Tibial nerve (tissue), 4 donors: ENCODE results near the gene SRRM2. TPM values are rescaled to one million over a fixed set of nuclear protein-coding genes. Genes with fewer than 3 reads are reported as not detected.
"Not testable (repeated sequence)": the region's sequence is repeated elsewhere in the genome, so short reads cannot be mapped to it uniquely, and the experiment has no call there.

Source experiments
- DNase-seq, 2 donors: peaks; one replicate each; pipeline ENCODE4 v3.0.0-alpha.2; 2019; ENCODE audit warnings: low spot score in 2 of 2
- H3K27ac ChIP-seq, 4 donors: fragments of 200-600 bp; sonication (generic) in 3 of 4; one replicate each; pipeline ENCODE4 v1.5.1; 2017 to 2019; ENCODE audit warnings: mild to moderate bottlenecking in 1 of 4
- H3K27me3 ChIP-seq, 2 donors: fragments of 200-600 bp; sonication (generic) in 1 of 2; one replicate each; pipeline versions ENCODE4 v1.5.1 to v1.6.0; 2017 to 2019
- H3K36me3 ChIP-seq, 3 donors: fragments of 200-600 bp; sonication (generic); one replicate each; pipeline ENCODE4 v1.5.1; 2018 to 2019
- H3K4me1 ChIP-seq, 4 donors: fragments of 200-600 bp; sonication (generic) in 3 of 4; one replicate each; pipeline ENCODE4 v1.5.1; 2017 to 2019
- H3K4me3 ChIP-seq, 4 donors: fragments of 200-600 bp; sonication (generic) in 3 of 4; one replicate each; pipeline ENCODE4 v1.5.1; 2017 to 2019; ENCODE audit warnings: mild to moderate bottlenecking in 1 of 4, moderate library complexity in 1 of 4
- H3K9me3 ChIP-seq, 4 donors: fragments of 200-600 bp; sonication (generic) in 3 of 4; one replicate each; pipeline ENCODE4 v1.5.1; 2017 to 2019
- CTCF ChIP-seq, 5 experiments: fragments of 200-600 bp in 3 of 5; fragments of 450-650 bp in 2 of 5; sonication (generic) in 3 of 5; IDR thresholded peaks; one replicate each; pipeline ENCODE4 v1.5.1; 2016 to 2019; ENCODE audit warnings: antibody characterized with exemption in 5 of 5, mild to moderate bottlenecking in 3 of 5, moderate library complexity in 2 of 5
- EP300 ChIP-seq, 2 donors: sonication (generic); formaldehyde crosslinking; IDR thresholded peaks; one replicate each; pipeline ENCODE4 v1.6.1; 2017; ENCODE audit warnings: antibody characterized with exemption in 2 of 2, mild to moderate bottlenecking in 1 of 2
- POLR2A ChIP-seq, 2 donors: fragments of 450-650 bp; IDR thresholded peaks; one replicate each; pipeline ENCODE4 v1.6.1; 2017; ENCODE audit warnings: antibody characterized with exemption in 2 of 2, mild to moderate bottlenecking in 2 of 2, moderate library complexity in 2 of 2
- WGBS, 2 donors: methylation state at CpG; one replicate each; pipeline ENCODE4 v1.1.5; 2018; 5-methylcytosine and 5-hydroxymethylcytosine counted together
- total RNA-seq, 4 donors: library from RNA; depleted of rRNA; stranded (reverse); fragments of >200 nt; gene quantifications; one replicate each; pipeline ENCODE4 v1.1.0, GENCODE V29; 2016

SRRM2 gene
- total RNA-seq, 4 donors from 2014 or later = 843 to 1,374 (median 886) TPM

GRCh38 chr16:2720719-2721633 lies 31.5 kb upstream of the SRRM2 start:
- Histone ChIP-seq H3K36me3 (no peaks in the 10 kb centered on the region), H3K4me1 (peaks cover 0 to 21% (median 0%) of the 10 kb centered on the region in 4 donors), H3K27ac (peak overlapping the region; percentile 44 to 91 (median 84)), H3K4me3 (peak overlapping the region; percentile 62 to 83 (median 66)), H3K9me3 (no peaks in the 10 kb centered on the region), H3K27me3 (peaks cover 0 to 9% of the 10 kb centered on the region in 2 donors)
- 4 to 7% methylated on average over 33 to 56 of the region's 99 CpGs for WGBS, 2 donors
- TF ChIP-seq CTCF (IDR thresholded peaks at IDR 0.05) = peak; percentile 73 to 98 (median 80)
- no peak for TF ChIP-seq POLR2A (IDR thresholded peaks at IDR 0.05)
- peak; percentile 51 to 53 for DNase-seq

- peak overlapping the region; percentile 62 to 83 (median 66) for H3K4me3 ChIP-seq
- H3K27me3 ChIP-seq, H3K9me3 ChIP-seq, H3K36me3 ChIP-seq, DNase-seq: not testable (repeated sequence)
- 37 to 41% methylated on average over 14 of the region's 14 CpGs for WGBS, 2 donors
- peak overlapping the region in 3 of 4 donors; percentile 70 to 88 (median 79) for H3K27ac ChIP-seq
- peaks cover 0 to 20% (median 0%) of the 10 kb centered on the region in 4 donors for H3K4me1 ChIP-seq
Observed at GRCh38 chr16:2721634-2722173, 30.7 kb upstream of the SRRM2 start.

- 77 to 79% methylated on average over 7 of the region's 7 CpGs for WGBS, 2 donors
- no peaks in the 10 kb centered on the region for H3K36me3 ChIP-seq
- no peak for TF ChIP-seq EP300 (IDR thresholded peaks at IDR 0.05)
- TF ChIP-seq CTCF (IDR thresholded peaks at IDR 0.05) = no peak
- TF ChIP-seq POLR2A (IDR thresholded peaks at IDR 0.05) = no peak
Observed at GRCh38 chr16:2724088-2724676, 28.3 kb upstream of the SRRM2 start.

GRCh38 chr16:2724816-2725348 lies 27.6 kb upstream of the SRRM2 start:
- H3K4me1 ChIP-seq = peaks cover 0 to 14% (median 0%) of the 10 kb centered on the region in 4 donors
- DNase-seq = no peak
- 59 to 72% methylated on average over 9 to 12 of the region's 16 CpGs for WGBS, 2 donors
- H3K36me3 ChIP-seq = no peaks in the 10 kb centered on the region
- H3K4me3 ChIP-seq = no peak overlapping the region
- TF ChIP-seq CTCF (IDR thresholded peaks at IDR 0.05) = no peak
- no peak for TF ChIP-seq POLR2A (IDR thresholded peaks at IDR 0.05)
- no peak for TF ChIP-seq EP300 (IDR thresholded peaks at IDR 0.05)
- H3K27me3 ChIP-seq = peaks cover 0 to 9% of the 10 kb centered on the region in 2 donors
- H3K9me3 ChIP-seq = no peaks in the 10 kb centered on the region
- H3K27ac ChIP-seq = no peak overlapping the region

More at GRCh38 chr16:2724088-2724676, 28.3 kb upstream of the SRRM2 start:
- no peak for DNase-seq
- no peak overlapping the region for H3K27ac ChIP-seq
- peaks cover 0 to 20% (median 0%) of the 10 kb centered on the region in 4 donors for H3K4me1 ChIP-seq
- H3K27me3 ChIP-seq = peaks cover 0 to 9% of the 10 kb centered on the region in 2 donors
- no peaks in the 10 kb centered on the region for H3K9me3 ChIP-seq
- no peak overlapping the region for H3K4me3 ChIP-seq

- DNase-seq = no peak
- Histone ChIP-seq H3K4me1 (no peaks in the 10 kb centered on the region), H3K36me3 (no peaks in the 10 kb centered on the region), H3K27ac (no peak overlapping the region), H3K27me3 (peaks cover 0 to 9% of the 10 kb centered on the region in 2 donors), H3K4me3 (no peak overlapping the region), H3K9me3 (no peaks in the 10 kb centered on the region)
- 82 to 89% methylated on average over 5 of the region's 5 CpGs for WGBS, 2 donors
- TF ChIP-seq EP300 (IDR thresholded peaks at IDR 0.05) = no peak
- no peak for TF ChIP-seq POLR2A (IDR thresholded peaks at IDR 0.05)
- TF ChIP-seq CTCF (IDR thresholded peaks at IDR 0.05) = no peak
Observed at GRCh38 chr16:2726923-2727322, 25.5 kb upstream of the SRRM2 start.
